Stimulated activated CD4-positive, alpha-beta T cell treated with anti-CD3 and anti-CD28 coated beads, TNF-alpha, amount 100 ng/mL, for 24 hours (primary cell): ENCODE results near the gene FBXL7.

ENCODE experiments used
- DNase-seq, 3 experiments: peaks; one replicate each; pipeline ENCODE4 v3.0.0-alpha.2; 2020; ENCODE audit warnings: low read depth in 3 of 3

The FBXL7 gene

GRCh38 chr5:15880201-15880600 is 380.2 kb downstream of the FBXL7 start:
- no peak for DNase-seq

- no peak for DNase-seq
Observed at GRCh38 chr5:15885156-15885555, 385.2 kb downstream of the FBXL7 start.

- no peak for DNase-seq
Observed at GRCh38 chr5:15886156-15886555, 386.2 kb downstream of the FBXL7 start.

- no peak for DNase-seq
Observed at GRCh38 chr5:15887093-15887492, 387.1 kb downstream of the FBXL7 start.

GRCh38 chr5:15889001-15889400 is 389.0 kb downstream of the FBXL7 start:
- DNase-seq, result no peak

- DNase-seq, result no peak
Observed at GRCh38 chr5:15893866-15894265, 393.9 kb downstream of the FBXL7 start.

GRCh38 chr5:15897656-15898055 is 397.7 kb downstream of the FBXL7 start:
- no peak for DNase-seq

GRCh38 chr5:15898641-15899040 is 398.7 kb downstream of the FBXL7 start:
- no peak for DNase-seq

- DNase-seq, result no peak
Observed at GRCh38 chr5:15899481-15899880, 399.5 kb downstream of the FBXL7 start.

GRCh38 chr5:15901151-15901550 is 401.2 kb downstream of the FBXL7 start:
- no peak for DNase-seq

- DNase-seq, result no peak
Observed at GRCh38 chr5:15902066-15902465, 402.1 kb downstream of the FBXL7 start.

- DNase-seq, result no peak
Observed at GRCh38 chr5:15904899-15905830, 405.2 kb downstream of the FBXL7 start.

- no peak for DNase-seq
Observed at GRCh38 chr5:15914638-15915037, 414.7 kb downstream of the FBXL7 start.

- DNase-seq, result no peak
Observed at GRCh38 chr5:15926586-15926985, 426.6 kb downstream of the FBXL7 start.

- DNase-seq, result no peak
Observed at GRCh38 chr5:15927710-15928380, 427.9 kb downstream of the FBXL7 start.

GRCh38 chr5:15929611-15930263 is 429.8 kb downstream of the FBXL7 start:
- no peak for DNase-seq

- DNase-seq, result no peak
Observed at GRCh38 chr5:15932066-15932465, 432.1 kb downstream of the FBXL7 start.

GRCh38 chr5:15933259-15934207 is 433.6 kb downstream of the FBXL7 start:
- DNase-seq, result no peak

- DNase-seq, result no peak
Observed at GRCh38 chr5:15936505-15937245, 436.7 kb downstream of the FBXL7 start.

GRCh38 chr5:15937708-15938107 is 437.7 kb downstream of the FBXL7 start:
- no peak for DNase-seq

- no peak for DNase-seq
Observed at GRCh38 chr5:15938186-15938585, 438.2 kb downstream of the FBXL7 start.
